GM12865 (cell line): ENCODE measurements around the gene RAB13.

ENCODE experiments used
- DNase-seq: peaks from one replicate; pipeline ENCODE4 v3.0.0; 2010; ENCODE audit warnings: low read depth
- H3K4me3 ChIP-seq: 2 replicates; pipeline ENCODE4 v1.5.1; 2011; ENCODE audit warnings: mild to moderate bottlenecking, low read depth, low read length, control low read depth
- CTCF ChIP-seq: IDR thresholded peaks from 2 replicates; pipeline ENCODE4 v1.5.1; 2011; ENCODE audit warnings: low read length, control low read depth, low read depth, inconsistent platforms; ENCODE audit not compliant: insufficient read depth; ENCODE audit errors: missing control alignments

RAB13 gene

GRCh38 chr1:153959454-153959853, 26.7 kb downstream of the RAB13 start:
- no peak for TF ChIP-seq CTCF
- DNase-seq, result no peak
- H3K4me3 ChIP-seq, result no peak overlapping the region

- no peak for DNase-seq
- TF ChIP-seq CTCF, result no peak
- peak overlapping the region; percentile 36; the same call in 1 of the 2 replicates for H3K4me3 ChIP-seq
These were observed 27.2 kb downstream of the RAB13 start for GRCh38 chr1:153958961-153959260.

- peak within 1 kb of the TSS; percentile 81 for H3K4me3 ChIP-seq
- peak; percentile 97 for DNase-seq
- TF ChIP-seq CTCF, result no peak
These were observed 27.8 kb downstream of the RAB13 start, which contains the start of gene CRTC2 for GRCh38 chr1:153958111-153958960. CRTC2 (minus strand) TSS chr1:153958612; CDS start chr1:153958497, 115 bp downstream.

- peak; percentile 77 for DNase-seq
- peak overlapping the region; percentile 81 for H3K4me3 ChIP-seq
These were observed 28.4 kb downstream of the RAB13 start for GRCh38 chr1:153957744-153958110.

GRCh38 chr1:153956997-153957715, 29.0 kb downstream of the RAB13 start:
- DNase-seq, result no peak
- H3K4me3 ChIP-seq, result peak overlapping the region; percentile 81
- TF ChIP-seq CTCF, result no peak

More at GRCh38 chr1:153957744-153958110, 28.4 kb downstream of the RAB13 start:
- no peak for TF ChIP-seq CTCF

- no peak for TF ChIP-seq CTCF
- no peak for DNase-seq
- no peak overlapping the region for H3K4me3 ChIP-seq
These were observed 31.3 kb downstream of the RAB13 start for GRCh38 chr1:153954826-153955225.
